KOPT-K1 (cell line): ENCODE data around the gene EML6.

ENCODE experiments used
- H3K27ac ChIP-seq: fragments of 200-600 bp; sonication (generic); 2 replicates; pipeline ENCODE4 v1.5.1; 2016; ENCODE audit warnings: antibody characterized with exemption, mild to moderate bottlenecking, low read depth, low read length; ENCODE audit not compliant: poor library complexity, severe bottlenecking
- H3K36me3 ChIP-seq: fragments of 200-600 bp; sonication (generic); 2 replicates; pipeline ENCODE4 v1.5.1; 2017; ENCODE audit warnings: antibody characterized with exemption, mild to moderate bottlenecking, low read length, moderate library complexity; ENCODE audit not compliant: insufficient read depth
- H3K9me3 ChIP-seq: fragments of 200-600 bp; sonication (generic); 2 replicates; pipeline ENCODE4 v1.5.1; 2017; ENCODE audit warnings: antibody characterized with exemption, low read length, mild to moderate bottlenecking; ENCODE audit not compliant: insufficient read depth, poor library complexity, severe bottlenecking

The EML6 gene

DNA sequence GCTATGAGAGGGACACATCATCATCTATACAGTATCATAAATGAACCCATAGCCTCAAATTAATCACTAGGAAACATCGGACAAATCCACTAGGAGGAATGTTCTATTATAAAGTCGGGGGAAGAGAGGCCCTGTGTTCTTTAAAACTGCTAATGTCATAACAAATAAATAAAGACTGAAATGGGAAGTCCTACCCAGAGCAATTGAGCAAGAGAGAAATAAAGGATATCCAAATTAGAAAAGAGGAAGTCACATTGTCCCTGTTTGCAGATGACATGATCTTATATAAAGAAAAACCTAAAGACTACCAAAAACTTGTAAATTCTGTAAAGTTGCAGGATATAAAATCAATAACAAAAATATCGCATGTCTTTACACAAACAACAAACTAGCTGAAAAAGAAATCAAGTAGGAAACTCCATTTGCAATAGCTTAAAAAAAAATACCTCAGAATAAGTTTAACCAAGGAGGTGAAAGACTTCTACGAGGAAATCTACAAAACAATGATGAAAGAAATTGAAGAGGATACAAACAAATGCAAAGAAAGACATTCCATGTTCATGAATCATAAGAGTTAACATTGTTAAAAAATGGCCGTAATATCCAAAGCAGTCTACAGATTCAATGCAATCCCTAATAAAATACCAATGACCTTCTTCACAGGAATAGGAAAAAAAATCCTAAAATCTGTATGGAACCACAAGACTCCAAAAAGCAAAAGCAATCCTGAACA lies 296.2 kb downstream of the EML6 start:
- peaks cover 15% of the 10 kb centered on the region for H3K9me3 ChIP-seq
- no peak overlapping the region for H3K27ac ChIP-seq
- H3K36me3 ChIP-seq = peaks cover 41% of the 10 kb centered on the region
